HepG2 (cell line): Measurements from ENCODE around the gene PPP2R5D. TPM values are rescaled to one million over a fixed set of nuclear protein-coding genes. Genes with fewer than 3 reads are reported as not detected.

ENCODE experiments used
- ATM ChIP-seq: fragments of 450-650 bp; IDR thresholded peaks from 2 replicates; pipeline ENCODE4 v1.7.1; 2017; ENCODE audit warnings: mild to moderate bottlenecking, borderline replicate concordance
- GATAD1 ChIP-seq: IDR thresholded peaks from 2 replicates; pipeline ENCODE4 v1.6.1; 2016; ENCODE audit warnings: missing genetic modification reagents, missing compliant biosample characterization
- NBN ChIP-seq: fragments of 450-650 bp; conservative IDR thresholded peaks from 2 replicates; pipeline ENCODE4 v1.6.1; 2017
- NFE2 ChIP-seq: sonication (generic); formaldehyde crosslinking; IDR thresholded peaks from 2 replicates; pipeline ENCODE4 v1.4.0; 2020; ENCODE audit warnings: missing genetic modification reagents
- NFE2L2 ChIP-seq: fragments of 150-350 bp; IDR thresholded peaks from 2 replicates; pipeline ENCODE4 v1.6.1; 2014; ENCODE audit warnings: low read length
- SMAD1 ChIP-seq: sonication (generic); formaldehyde crosslinking; IDR thresholded peaks from 2 replicates; pipeline ENCODE4 v1.4.0; 2020; ENCODE audit warnings: missing genetic modification reagents, low read depth, mild to moderate bottlenecking, borderline replicate concordance
- XBP1 ChIP-seq: sonication (generic); formaldehyde crosslinking; IDR thresholded peaks from 2 replicates; pipeline ENCODE4 v1.5.0; 2020; ENCODE audit warnings: missing genetic modification reagents
- ZFP90 ChIP-seq: sonication (generic); formaldehyde crosslinking; IDR thresholded peaks from 2 replicates; pipeline ENCODE4 v1.8.0; 2022; ENCODE audit warnings: missing genetic modification reagents, mild to moderate bottlenecking, inconsistent platforms, borderline replicate concordance
- ZNF256 ChIP-seq: sonication (generic); formaldehyde crosslinking; conservative IDR thresholded peaks from 2 replicates; pipeline ENCODE4 v1.4.0; 2020; ENCODE audit warnings: missing genetic modification reagents
- ZNF776 ChIP-seq: sonication (generic); formaldehyde crosslinking; IDR thresholded peaks from 2 replicates; pipeline ENCODE4 v1.4.0; 2020; ENCODE audit warnings: mild to moderate bottlenecking, missing genetic modification reagents
- polyA plus RNA-seq, 8 experiments: library from polyadenylated mRNA; depleted of rRNA in 3 of 8; stranded (reverse) in 7 of 8; unstranded in 1 of 8; fragments of >200 nt; fragmentation: Illumina TruSeq in 4 of 8; extraction: Trizol in 4 of 8; gene quantifications; 2 replicates each; pipeline versions ENCODE4 v1.2.1 to v1.2.3, GENCODE V29; 2011 to 2016; ENCODE audit warnings: low read depth in 4 of 8, missing spikeins in 1 of 8, mixed read lengths in 1 of 8; ENCODE audit not compliant: insufficient read depth in 1 of 8
- total RNA-seq, 5 experiments: library from RNA; depleted of rRNA; stranded (reverse); fragments of >200 nt; fragmentation: Illumina TruSeq; extraction: Trizol; gene quantifications; 2 replicates each; pipeline ENCODE4 v1.2.3, GENCODE V29; 2016; ENCODE audit warnings: low read depth in 1 of 5
- TF ChIP-seq, protein P1 (sequence below): sonication (generic); formaldehyde crosslinking; conservative IDR thresholded peaks from 2 replicates; pipeline ENCODE4 v1.4.0; 2020; ENCODE audit warnings: missing genetic modification reagents
- TF ChIP-seq, protein P2 (sequence below): sonication (generic); formaldehyde crosslinking; IDR thresholded peaks from 2 replicates; pipeline ENCODE4 v1.4.0; 2020; ENCODE audit warnings: mild to moderate bottlenecking, missing genetic modification reagents
- TF ChIP-seq, protein P3 (sequence below): sonication (generic); formaldehyde crosslinking; IDR thresholded peaks from 2 replicates; pipeline ENCODE4 v1.4.0; 2020; ENCODE audit warnings: missing genetic modification reagents
- TF ChIP-seq, protein P4 (sequence below): sonication (generic); formaldehyde crosslinking; IDR thresholded peaks from 2 replicates; pipeline ENCODE4 v1.4.0; 2020; ENCODE audit warnings: missing genetic modification reagents, borderline replicate concordance

Gene PPP2R5D
- total and polyA plus RNA-seq, 2 of the 13 experiments (the other 11 are each of a cell fraction or from before 2014, with no cell fraction given), result 53.7 to 60.4 TPM

DNA sequence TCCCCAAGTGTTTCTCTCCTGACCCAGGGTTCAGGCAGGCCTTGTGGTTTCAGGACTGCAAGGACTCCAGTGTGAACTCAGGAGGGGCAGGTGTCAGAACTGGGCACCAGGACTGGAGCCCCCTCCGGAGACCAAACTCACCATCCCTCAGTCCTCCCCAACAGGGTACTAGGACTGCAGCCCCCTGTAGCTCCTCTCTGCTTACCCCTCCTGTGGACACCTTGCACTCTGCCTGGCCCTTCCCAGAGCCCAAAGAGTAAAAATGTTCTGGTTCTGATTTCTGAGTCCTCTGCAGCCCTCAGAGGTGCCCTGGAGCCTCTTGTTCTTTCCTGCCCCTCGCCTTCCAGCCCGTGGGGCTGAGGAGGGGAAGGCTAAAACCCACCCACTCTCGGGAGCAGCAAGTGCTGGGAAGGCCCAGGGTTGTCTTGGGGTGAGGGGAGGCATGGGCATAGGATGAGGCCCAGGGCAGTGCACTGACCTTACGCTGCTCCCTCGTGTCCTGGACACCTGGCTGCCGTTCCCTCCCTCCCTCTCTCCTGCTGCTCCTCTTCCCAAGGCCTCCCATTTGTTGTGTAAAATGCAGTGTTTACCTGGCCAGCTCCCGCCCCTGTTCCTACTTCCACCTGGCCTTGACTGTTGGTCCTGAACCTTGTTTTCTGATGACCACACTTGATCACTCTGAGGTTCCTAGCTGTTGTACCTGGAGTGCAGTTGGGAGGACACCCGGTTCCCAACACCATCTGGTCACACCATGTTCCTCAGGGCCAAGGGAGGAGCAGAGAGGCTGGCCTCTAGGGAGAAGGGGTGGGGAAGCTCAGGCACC, 45.2 kb upstream of the PPP2R5D start (continued):
- TF ChIP-seq, protein P1, sequence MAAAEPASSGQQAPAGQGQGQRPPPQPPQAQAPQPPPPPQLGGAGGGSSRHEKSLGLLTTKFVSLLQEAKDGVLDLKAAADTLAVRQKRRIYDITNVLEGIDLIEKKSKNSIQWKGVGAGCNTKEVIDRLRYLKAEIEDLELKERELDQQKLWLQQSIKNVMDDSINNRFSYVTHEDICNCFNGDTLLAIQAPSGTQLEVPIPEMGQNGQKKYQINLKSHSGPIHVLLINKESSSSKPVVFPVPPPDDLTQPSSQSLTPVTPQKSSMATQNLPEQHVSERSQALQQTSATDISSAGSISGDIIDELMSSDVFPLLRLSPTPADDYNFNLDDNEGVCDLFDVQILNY (CRISPR knock-in tag), result no peak
- TF ChIP-seq GATAD1 (CRISPR knock-in tag) (peak; percentile 34; the same call in 1 of the 2 replicates), NBN (no peak), ZFP90 (CRISPR knock-in tag) (peak; percentile 64; the same call in 1 of the 2 replicates), ATM (no peak; the same call in 1 of the 2 replicates), NFE2L2 (no peak), SMAD1 (no peak), XBP1 (no peak), ZNF256 (CRISPR knock-in tag) (no peak), ZNF776 (CRISPR knock-in tag) (no peak), NFE2 (CRISPR knock-in tag) (no peak)
- TF ChIP-seq, protein P2, sequence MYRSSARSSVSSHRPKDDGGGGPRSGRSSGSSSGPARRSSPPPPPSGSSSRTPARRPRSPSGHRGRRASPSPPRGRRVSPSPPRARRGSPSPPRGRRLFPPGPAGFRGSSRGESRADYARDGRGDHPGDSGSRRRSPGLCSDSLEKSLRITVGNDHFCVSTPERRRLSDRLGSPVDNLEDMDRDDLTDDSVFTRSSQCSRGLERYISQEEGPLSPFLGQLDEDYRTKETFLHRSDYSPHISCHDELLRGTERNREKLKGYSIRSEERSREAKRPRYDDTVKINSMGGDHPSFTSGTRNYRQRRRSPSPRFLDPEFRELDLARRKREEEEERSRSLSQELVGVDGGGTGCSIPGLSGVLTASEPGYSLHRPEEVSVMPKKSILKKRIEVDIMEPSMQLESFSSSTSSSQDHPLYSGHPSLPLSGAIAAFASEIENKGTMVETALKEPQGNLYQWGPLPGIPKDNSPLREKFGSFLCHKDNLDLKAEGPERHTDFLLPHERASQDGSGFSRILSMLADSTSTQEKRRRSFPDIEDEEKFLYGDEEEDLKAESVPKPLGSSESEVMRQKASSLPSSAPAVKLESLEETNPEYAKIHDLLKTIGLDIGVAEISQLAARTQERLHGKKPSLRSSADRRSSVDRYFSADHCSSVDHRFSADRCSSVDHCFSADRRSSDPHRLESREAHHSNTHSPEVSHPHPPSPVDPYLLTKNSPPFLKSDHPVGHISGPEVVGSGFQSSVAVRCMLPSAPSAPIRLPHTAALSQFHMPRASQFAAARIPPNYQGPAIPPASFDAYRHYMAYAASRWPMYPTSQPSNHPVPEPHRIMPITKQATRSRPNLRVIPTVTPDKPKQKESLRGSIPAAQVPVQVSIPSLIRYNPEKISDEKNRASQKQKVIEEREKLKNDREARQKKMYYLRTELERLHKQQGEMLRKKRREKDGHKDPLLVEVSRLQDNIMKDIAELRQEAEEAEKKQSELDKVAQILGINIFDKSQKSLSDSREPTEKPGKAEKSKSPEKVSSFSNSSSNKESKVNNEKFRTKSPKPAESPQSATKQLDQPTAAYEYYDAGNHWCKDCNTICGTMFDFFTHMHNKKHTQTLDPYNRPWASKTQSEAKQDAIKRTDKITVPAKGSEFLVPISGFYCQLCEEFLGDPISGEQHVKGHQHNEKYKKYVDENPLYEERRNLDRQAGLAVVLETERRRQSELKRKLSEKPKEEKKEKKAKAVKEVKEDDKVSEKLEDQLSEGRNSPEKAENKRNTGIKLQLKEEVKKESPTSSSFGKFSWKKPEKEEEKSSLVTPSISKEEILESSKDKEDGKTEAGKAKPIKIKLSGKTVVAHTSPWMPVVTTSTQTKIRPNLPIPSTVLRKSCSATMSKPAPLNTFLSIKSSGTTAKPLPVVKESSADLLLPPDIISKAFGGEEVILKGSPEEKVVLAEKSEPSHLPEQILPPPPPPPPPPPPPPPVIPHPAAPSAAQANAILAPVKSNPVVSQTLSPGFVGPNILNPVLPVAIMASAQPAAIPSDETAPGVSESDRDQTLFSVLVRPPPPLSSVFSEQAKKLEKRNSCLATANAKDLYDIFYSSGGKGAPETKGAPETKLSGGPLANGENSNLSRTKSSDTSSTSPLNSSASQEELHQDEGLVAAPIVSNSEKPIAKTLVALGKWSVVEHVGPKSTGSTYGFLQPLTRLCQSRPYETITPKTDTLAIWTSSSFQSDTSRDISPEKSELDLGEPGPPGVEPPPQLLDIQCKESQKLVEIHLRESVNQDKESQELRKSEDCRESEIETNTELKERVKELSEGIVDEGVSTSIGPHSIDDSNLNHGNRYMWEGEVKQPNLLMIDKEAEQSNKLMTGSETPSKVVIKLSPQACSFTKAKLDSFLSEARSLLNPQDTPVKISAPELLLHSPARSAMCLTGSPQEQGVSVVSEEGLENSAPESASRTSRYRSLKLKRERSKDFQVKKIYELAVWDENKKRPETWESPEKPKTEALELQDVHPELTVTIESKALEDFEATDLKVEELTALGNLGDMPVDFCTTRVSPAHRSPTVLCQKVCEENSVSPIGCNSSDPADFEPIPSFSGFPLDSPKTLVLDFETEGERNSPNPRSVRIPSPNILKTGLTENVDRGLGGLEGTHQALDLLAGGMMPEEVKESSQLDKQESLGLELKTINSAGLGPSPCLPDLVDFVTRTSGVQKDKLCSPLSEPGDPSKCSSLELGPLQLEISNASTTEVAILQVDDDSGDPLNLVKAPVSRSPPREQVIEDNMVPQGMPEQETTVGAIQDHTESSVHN (CRISPR knock-in tag), result peak; percentile 97
- TF ChIP-seq, protein P3, sequence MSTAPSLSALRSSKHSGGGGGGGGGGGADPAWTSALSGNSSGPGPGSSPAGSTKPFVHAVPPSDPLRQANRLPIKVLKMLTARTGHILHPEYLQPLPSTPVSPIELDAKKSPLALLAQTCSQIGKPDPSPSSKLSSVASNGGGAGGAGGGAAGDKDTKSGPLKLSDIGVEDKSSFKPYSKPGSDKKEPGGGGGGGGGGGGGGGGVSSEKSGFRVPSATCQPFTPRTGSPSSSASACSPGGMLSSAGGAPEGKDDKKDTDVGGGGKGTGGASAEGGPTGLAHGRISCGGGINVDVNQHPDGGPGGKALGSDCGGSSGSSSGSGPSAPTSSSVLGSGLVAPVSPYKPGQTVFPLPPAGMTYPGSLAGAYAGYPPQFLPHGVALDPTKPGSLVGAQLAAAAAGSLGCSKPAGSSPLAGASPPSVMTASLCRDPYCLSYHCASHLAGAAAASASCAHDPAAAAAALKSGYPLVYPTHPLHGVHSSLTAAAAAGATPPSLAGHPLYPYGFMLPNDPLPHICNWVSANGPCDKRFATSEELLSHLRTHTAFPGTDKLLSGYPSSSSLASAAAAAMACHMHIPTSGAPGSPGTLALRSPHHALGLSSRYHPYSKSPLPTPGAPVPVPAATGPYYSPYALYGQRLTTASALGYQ (CRISPR knock-in tag), result no peak
- TF ChIP-seq, protein P4, sequence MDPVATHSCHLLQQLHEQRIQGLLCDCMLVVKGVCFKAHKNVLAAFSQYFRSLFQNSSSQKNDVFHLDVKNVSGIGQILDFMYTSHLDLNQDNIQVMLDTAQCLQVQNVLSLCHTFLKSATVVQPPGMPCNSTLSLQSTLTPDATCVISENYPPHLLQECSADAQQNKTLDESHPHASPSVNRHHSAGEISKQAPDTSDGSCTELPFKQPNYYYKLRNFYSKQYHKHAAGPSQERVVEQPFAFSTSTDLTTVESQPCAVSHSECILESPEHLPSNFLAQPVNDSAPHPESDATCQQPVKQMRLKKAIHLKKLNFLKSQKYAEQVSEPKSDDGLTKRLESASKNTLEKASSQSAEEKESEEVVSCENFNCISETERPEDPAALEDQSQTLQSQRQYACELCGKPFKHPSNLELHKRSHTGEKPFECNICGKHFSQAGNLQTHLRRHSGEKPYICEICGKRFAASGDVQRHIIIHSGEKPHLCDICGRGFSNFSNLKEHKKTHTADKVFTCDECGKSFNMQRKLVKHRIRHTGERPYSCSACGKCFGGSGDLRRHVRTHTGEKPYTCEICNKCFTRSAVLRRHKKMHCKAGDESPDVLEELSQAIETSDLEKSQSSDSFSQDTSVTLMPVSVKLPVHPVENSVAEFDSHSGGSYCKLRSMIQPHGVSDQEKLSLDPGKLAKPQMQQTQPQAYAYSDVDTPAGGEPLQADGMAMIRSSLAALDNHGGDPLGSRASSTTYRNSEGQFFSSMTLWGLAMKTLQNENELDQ (CRISPR knock-in tag), result no peak
